ENCODE results near the gene TCF4. TPM values are rescaled to one million over a fixed set of nuclear protein-coding genes. Genes with fewer than 3 reads are reported as not detected.

Gene TCF4
- total RNA-seq, 1 experiment from 2014 or later = 104 TPM

GRCh38 chr18:55544014-55544413 is 44.0 kb downstream of the TCF4 start:
- CTCF ChIA-PET = no interaction called here
- Mint-ChIP-seq H3K9me3 (no peaks in the 10 kb centered on the region), H3K27me3 (ENCODE audit: low read depth) (no peaks in the 10 kb centered on the region)

GRCh38 chr18:55543130-55543704 is 44.8 kb downstream of the TCF4 start:
- ATAC-seq (no peak), DNase-seq (ENCODE audit: low spot score) (no peak)
- no peaks in the 10 kb centered on the region for H3K27me3 Mint-ChIP-seq (ENCODE audit: low read depth)
- H3K9me3 Mint-ChIP-seq = no peaks in the 10 kb centered on the region
- peaks cover 67% of the 10 kb centered on the region for H3K4me1 Mint-ChIP-seq
- H3K36me3 Mint-ChIP-seq = no peaks in the 10 kb centered on the region
- POLR2A ChIA-PET = no interaction called here
- H3K27ac Mint-ChIP-seq = no peak overlapping the region
- CTCF ChIA-PET = no interaction called here
- H3K4me3 Mint-ChIP-seq = no peak overlapping the region
- no peak for TF ChIP-seq TP53 (CRISPR knock-in tag; IDR thresholded peaks at IDR 0.05)
- no peak for TF ChIP-seq EMX1 (CRISPR knock-in tag; IDR thresholded peaks at IDR 0.05)
- TF ChIP-seq IRF1 (CRISPR knock-in tag; IDR thresholded peaks at IDR 0.05) = no peak
- TF ChIP-seq ZMAT4 (CRISPR knock-in tag; IDR thresholded peaks at IDR 0.05) = no peak
- TF ChIP-seq FOXK1 (CRISPR knock-in tag; IDR thresholded peaks at IDR 0.05) = no peak
- TF ChIP-seq SMAD3 (CRISPR knock-in tag; IDR thresholded peaks at IDR 0.05; ENCODE audit: borderline replicate concordance) = no peak
- TF ChIP-seq ATF2 (CRISPR knock-in tag; IDR thresholded peaks at IDR 0.05; ENCODE audit: borderline replicate concordance, low read depth) = no peak
- TF ChIP-seq JUN (CRISPR knock-in tag; IDR thresholded peaks at IDR 0.05) = no peak
- TF ChIP-seq PRRX2 (CRISPR knock-in tag; IDR thresholded peaks at IDR 0.05) = no peak

More at GRCh38 chr18:55544014-55544413, 44.0 kb downstream of the TCF4 start:
- ATAC-seq (no peak), DNase-seq (ENCODE audit: low spot score) (no peak)
- Mint-ChIP-seq H3K36me3 (no peaks in the 10 kb centered on the region), H3K4me3 (no peak overlapping the region), H3K27ac (0 out of 2 replicates have a peak overlapping the region, but pooled peaks have one; percentile 19), H3K4me1 (peaks cover 67% of the 10 kb centered on the region)
- POLR2A ChIA-PET = no interaction called here
- TF ChIP-seq ZNF263 (CRISPR knock-in tag; IDR thresholded peaks at IDR 0.05; ENCODE audit: low read depth) (no peak), ATF2 (CRISPR knock-in tag; IDR thresholded peaks at IDR 0.05; ENCODE audit: borderline replicate concordance, low read depth) (no peak), ZNF671 (CRISPR knock-in tag; IDR thresholded peaks at IDR 0.05) (no peak), JAZF1 (CRISPR knock-in tag; IDR thresholded peaks at IDR 0.05) (no peak), ZSCAN18 (CRISPR knock-in tag; IDR thresholded peaks at IDR 0.05) (no peak), ATF3 (CRISPR knock-in tag; conservative IDR thresholded peaks at IDR 0.05) (no peak), RELA (CRISPR knock-in tag; IDR thresholded peaks at IDR 0.05; ENCODE audit: borderline replicate concordance) (no peak), RORB (CRISPR knock-in tag; IDR thresholded peaks at IDR 0.05) (no peak), ZNF425 (CRISPR knock-in tag; conservative IDR thresholded peaks at IDR 0.05) (no peak), ELF4 (CRISPR knock-in tag; IDR thresholded peaks at IDR 0.05; ENCODE audit: low read depth) (no peak), ZNF138 (CRISPR knock-in tag; conservative IDR thresholded peaks at IDR 0.05) (no peak), OVOL2 (CRISPR knock-in tag; IDR thresholded peaks at IDR 0.05; ENCODE audit: borderline replicate concordance) (no peak), NR1H2 (CRISPR knock-in tag; IDR thresholded peaks at IDR 0.05) (no peak), HMGXB4 (CRISPR knock-in tag; IDR thresholded peaks at IDR 0.05) (no peak), ZNF317 (CRISPR knock-in tag; IDR thresholded peaks at IDR 0.05; ENCODE audit: borderline replicate concordance, low read depth) (no peak), ZNF416 (CRISPR knock-in tag; IDR thresholded peaks at IDR 0.05) (no peak)

All from WTC11 (cell line).